Measurements from ENCODE around the gene SNAPC2. TPM values are rescaled to one million over a fixed set of nuclear protein-coding genes. Genes with fewer than 3 reads are reported as not detected.
A peak's percentile ranks its signal among the peaks of the same experiment; 100 is the strongest.
"Not testable (repeated sequence)": the region's sequence is repeated elsewhere in the genome, so short reads cannot be mapped to it uniquely, and the experiment has no call there.

Gene SNAPC2
- total and polyA plus RNA-seq, 8 donors = 4.9 to 12.0 (median 8.0) TPM

- no peaks in the 10 kb centered on the region for H3K4me1 ChIP-seq
- DNase-seq (no peak), ATAC-seq (no peak), FAIRE-seq (no peak)
- intact Hi-C loops (cut with DNase I) = no loop called here
- no peaks in the 10 kb centered on the region for H3K27me3 ChIP-seq
- no peaks in the 10 kb centered on the region for H3K9me3 ChIP-seq
- H3K36me3 ChIP-seq = no peaks in the 10 kb centered on the region
- 91 to 92% methylated on average over 4 of the region's 4 CpGs for WGBS, 2 donors
- no peak for TF ChIP-seq CTCF (IDR thresholded peaks at IDR 0.05)
- H3K4me3 ChIP-seq = no peak overlapping the region
- no peak overlapping the region for H3K27ac ChIP-seq
These were observed 27.8 kb downstream of the SNAPC2 start for GRCh38 chr19:7947939-7948338.

- FAIRE-seq = no peak
- peak in 1 of 4 donors; percentile 32 for ATAC-seq
- H3K9me3 ChIP-seq = no peaks in the 10 kb centered on the region
- H3K4me3 ChIP-seq = no peak overlapping the region
- intact Hi-C loops (cut with DNase I) = no loop called here
- WGBS, 2 donors = 32 to 39% methylated on average over 3 of the region's 3 CpGs
- H3K36me3 ChIP-seq = no peaks in the 10 kb centered on the region
- no peak overlapping the region for H3K27ac ChIP-seq
- H3K27me3 ChIP-seq = no peaks in the 10 kb centered on the region
- no peaks in the 10 kb centered on the region for H3K4me1 ChIP-seq
- TF ChIP-seq CTCF (IDR thresholded peaks at IDR 0.05) = no peak
- DNase-seq = peak in 1 of 6 donors; percentile 31
These were observed 32.9 kb downstream of the SNAPC2 start for GRCh38 chr19:7953060-7953459.

GRCh38 chr19:7953576-7953975 lies 33.4 kb downstream of the SNAPC2 start:
- ATAC-seq (no peak), DNase-seq (peak in 1 of 6 donors; percentile 9), FAIRE-seq (no peak)
- no peaks in the 10 kb centered on the region for H3K9me3 ChIP-seq
- no peak for TF ChIP-seq CTCF (IDR thresholded peaks at IDR 0.05)
- no peak overlapping the region for H3K27ac ChIP-seq
- no peaks in the 10 kb centered on the region for H3K36me3 ChIP-seq
- no peaks in the 10 kb centered on the region for H3K27me3 ChIP-seq
- WGBS, 2 donors = 71 to 81% methylated on average over 7 of the region's 7 CpGs
- intact Hi-C loops (cut with DNase I) = no loop called here
- no peak overlapping the region for H3K4me3 ChIP-seq
- no peaks in the 10 kb centered on the region for H3K4me1 ChIP-seq

- no peak for DNase-seq
- FAIRE-seq = no peak
- Histone ChIP-seq H3K9me3 (no peaks in the 10 kb centered on the region), H3K27ac (no peak overlapping the region), H3K4me1 (no peaks in the 10 kb centered on the region), H3K27me3 (no peaks in the 10 kb centered on the region), H3K36me3 (no peaks in the 10 kb centered on the region), H3K4me3 (no peak overlapping the region)
- intact Hi-C loops (cut with DNase I) = no loop called here
- 90 to 91% methylated on average over 11 of the region's 11 CpGs for WGBS, 2 donors
- no peak for ATAC-seq
- no peak for TF ChIP-seq CTCF (IDR thresholded peaks at IDR 0.05)
These were observed 35.6 kb downstream of the SNAPC2 start for GRCh38 chr19:7955696-7956095.

GRCh38 chr19:7959211-7959610 lies 39.1 kb downstream of the SNAPC2 start:
- Histone ChIP-seq H3K27ac (no peak overlapping the region), H3K4me1 (no peaks in the 10 kb centered on the region), H3K4me3 (no peak overlapping the region), H3K27me3 (no peaks in the 10 kb centered on the region), H3K9me3 (no peaks in the 10 kb centered on the region), H3K36me3 (peaks cover 0 to 16% (median 0%) of the 10 kb centered on the region in 3 donors)
- intact Hi-C loops (cut with DNase I) = no loop called here
- DNase-seq (no peak), FAIRE-seq (no peak), ATAC-seq (no peak)
- 74 to 76% methylated on average over 6 of the region's 6 CpGs for WGBS, 2 donors
- TF ChIP-seq CTCF (IDR thresholded peaks at IDR 0.05) = no peak

GRCh38 chr19:7961082-7961481 lies 40.9 kb downstream of the SNAPC2 start:
- ATAC-seq; H3K27me3 ChIP-seq; intact Hi-C loops (cut with DNase I); H3K4me1 ChIP-seq; H3K4me3 ChIP-seq; H3K27ac ChIP-seq; FAIRE-seq; H3K9me3 ChIP-seq: not testable (repeated sequence)
- DNase-seq = peak in 1 of 6 donors; percentile 7
- peaks cover 0 to 22% (median 0%) of the 10 kb centered on the region in 3 donors for H3K36me3 ChIP-seq
- 93 to 94% methylated on average over 4 of the region's 4 CpGs for WGBS, 2 donors
